ENCODE results near the gene SLC6A13.
"Not testable (repeated sequence)": the region's sequence is repeated elsewhere in the genome, so short reads cannot be mapped to it uniquely, and the experiment has no call there.

SLC6A13 gene

GRCh38 chr12:262817-263216 is at the start of gene SLC6A13:
TSS of gene SLC6A13 (minus strand) at chr12:262836. CDS start at chr12:260052, 2,784 bp downstream.
- H3K27me3 ChIP-seq (ENCODE audit: control insufficient read depth in 1 of 2, insufficient read depth in 2 of 2, low read length in 2 of 2) = peaks cover 26 to 28% of the 10 kb centered on the region in 2 donors
- no peaks in the 10 kb centered on the region for H3K9me3 ChIP-seq (ENCODE audit: control insufficient read depth in 2 of 2, low read length in 2 of 2)
- no peak within 1 kb of the TSS for H3K4me3 ChIP-seq (ENCODE audit: low read length in 2 of 2)

GRCh38 chr12:308511-308910 is 45.9 kb upstream of the SLC6A13 start:
- Histone ChIP-seq H3K27ac (ENCODE audit: low read length) (no peak overlapping the region), H3K9ac (ENCODE audit: low read length in 2 of 2) (no peak overlapping the region), H3K36me3 (ENCODE audit: control insufficient read depth in 2 of 2, insufficient read depth in 2 of 2, low read length in 2 of 2) (peaks cover 28 to 49% of the 10 kb centered on the region in 2 donors), H3K4me1 (ENCODE audit: control insufficient read depth, insufficient read depth, low read length) (no peaks in the 10 kb centered on the region), H3K4me3 (ENCODE audit: low read length in 2 of 2) (no peak overlapping the region), H3K9me3 (ENCODE audit: control insufficient read depth in 2 of 2, low read length in 2 of 2) (no peaks in the 10 kb centered on the region), H3K27me3 (ENCODE audit: control insufficient read depth in 1 of 2, insufficient read depth in 2 of 2, low read length in 2 of 2) (no peaks in the 10 kb centered on the region)

More at GRCh38 chr12:262817-263216, at the start of gene SLC6A13:
- Histone ChIP-seq H3K27ac (ENCODE audit: low read length) (no peak within 1 kb of the TSS), H3K9ac (ENCODE audit: low read length in 2 of 2) (no peak within 1 kb of the TSS), H3K36me3 (ENCODE audit: control insufficient read depth in 2 of 2, insufficient read depth in 2 of 2, low read length in 2 of 2) (no peaks in the 10 kb centered on the region), H3K4me1 (ENCODE audit: control insufficient read depth, insufficient read depth, low read length) (peaks cover under 1% of the 10 kb centered on the region)

- H3K4me3 ChIP-seq (ENCODE audit: low read length in 2 of 2) = no peak overlapping the region
- no peak overlapping the region for H3K27ac ChIP-seq (ENCODE audit: low read length)
- no peak overlapping the region for H3K9ac ChIP-seq (ENCODE audit: low read length in 2 of 2)
- H3K9me3 ChIP-seq (ENCODE audit: control insufficient read depth in 2 of 2, low read length in 2 of 2) = no peaks in the 10 kb centered on the region
- H3K27me3 ChIP-seq (ENCODE audit: control insufficient read depth in 1 of 2, insufficient read depth in 2 of 2, low read length in 2 of 2) = no peaks in the 10 kb centered on the region
- H3K4me1 ChIP-seq (ENCODE audit: control insufficient read depth, insufficient read depth, low read length) = no peaks in the 10 kb centered on the region
- peaks cover 30 to 54% of the 10 kb centered on the region in 2 donors for H3K36me3 ChIP-seq (ENCODE audit: control insufficient read depth in 2 of 2, insufficient read depth in 2 of 2, low read length in 2 of 2)
Measured at GRCh38 chr12:307406-307805, 44.8 kb upstream of the SLC6A13 start.

DNA sequence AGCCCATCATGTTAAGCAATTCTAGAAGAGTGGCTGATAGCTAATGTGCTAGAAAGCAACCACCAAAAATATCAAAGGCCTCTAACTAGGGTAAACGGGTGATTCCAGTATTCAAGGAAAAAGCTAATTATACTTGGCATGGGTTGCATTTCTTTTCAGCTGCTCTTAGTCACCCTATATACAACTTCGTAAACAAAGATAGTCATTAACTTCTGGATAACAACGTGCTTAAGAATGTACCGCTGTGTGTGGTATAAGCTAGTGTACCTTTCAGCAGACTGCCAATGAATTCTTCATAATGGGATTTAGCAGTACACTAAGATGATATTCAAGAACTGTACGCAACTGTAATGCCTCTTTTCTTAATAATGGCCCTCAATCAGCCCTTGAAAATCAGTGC is 42.2 kb upstream of the SLC6A13 start:
- H3K4me3 ChIP-seq (ENCODE audit: low read length in 2 of 2) = no peak overlapping the region
- H3K27me3 ChIP-seq (ENCODE audit: control insufficient read depth in 1 of 2, insufficient read depth in 2 of 2, low read length in 2 of 2) = no peaks in the 10 kb centered on the region
- peaks cover 18 to 44% of the 10 kb centered on the region in 2 donors for H3K36me3 ChIP-seq (ENCODE audit: control insufficient read depth in 2 of 2, insufficient read depth in 2 of 2, low read length in 2 of 2)
- H3K9ac ChIP-seq (ENCODE audit: low read length in 2 of 2) = no peak overlapping the region
- H3K4me1 ChIP-seq (ENCODE audit: control insufficient read depth, insufficient read depth, low read length) = no peaks in the 10 kb centered on the region
- no peak overlapping the region for H3K27ac ChIP-seq (ENCODE audit: low read length)
- H3K9me3 ChIP-seq (ENCODE audit: control insufficient read depth in 2 of 2, low read length in 2 of 2) = no peaks in the 10 kb centered on the region

- not testable (repeated sequence) for H3K27ac ChIP-seq (ENCODE audit: low read length); H3K9ac ChIP-seq (ENCODE audit: low read length in 2 of 2); H3K4me1 ChIP-seq (ENCODE audit: control insufficient read depth, insufficient read depth, low read length); H3K4me3 ChIP-seq (ENCODE audit: low read length in 2 of 2); H3K9me3 ChIP-seq (ENCODE audit: control insufficient read depth in 2 of 2, low read length in 2 of 2); H3K27me3 ChIP-seq (ENCODE audit: control insufficient read depth in 1 of 2, insufficient read depth in 2 of 2, low read length in 2 of 2)
- H3K36me3 ChIP-seq (ENCODE audit: control insufficient read depth in 2 of 2, insufficient read depth in 2 of 2, low read length in 2 of 2) = peaks cover 16 to 27% of the 10 kb centered on the region in 2 donors
Measured at GRCh38 chr12:302766-303165, 40.1 kb upstream of the SLC6A13 start.

- peaks cover 14 to 22% of the 10 kb centered on the region in 2 donors for H3K36me3 ChIP-seq (ENCODE audit: control insufficient read depth in 2 of 2, insufficient read depth in 2 of 2, low read length in 2 of 2)
- not testable (repeated sequence) for H3K9me3 ChIP-seq (ENCODE audit: control insufficient read depth in 2 of 2, low read length in 2 of 2); H3K27me3 ChIP-seq (ENCODE audit: control insufficient read depth in 1 of 2, insufficient read depth in 2 of 2, low read length in 2 of 2)
Measured at GRCh38 chr12:300166-300565, 37.5 kb upstream of the SLC6A13 start.

GRCh38 chr12:299511-299910 is 36.9 kb upstream of the SLC6A13 start:
- not testable (repeated sequence) for H3K27ac ChIP-seq (ENCODE audit: low read length); H3K9me3 ChIP-seq (ENCODE audit: control insufficient read depth in 2 of 2, low read length in 2 of 2); H3K27me3 ChIP-seq (ENCODE audit: control insufficient read depth in 1 of 2, insufficient read depth in 2 of 2, low read length in 2 of 2); H3K4me1 ChIP-seq (ENCODE audit: control insufficient read depth, insufficient read depth, low read length); H3K4me3 ChIP-seq (ENCODE audit: low read length in 2 of 2); H3K9ac ChIP-seq (ENCODE audit: low read length in 2 of 2)
- peaks cover 19 to 25% of the 10 kb centered on the region in 2 donors for H3K36me3 ChIP-seq (ENCODE audit: control insufficient read depth in 2 of 2, insufficient read depth in 2 of 2, low read length in 2 of 2)

More at GRCh38 chr12:300166-300565, 37.5 kb upstream of the SLC6A13 start:
- H3K4me1 ChIP-seq (ENCODE audit: control insufficient read depth, insufficient read depth, low read length); H3K27ac ChIP-seq (ENCODE audit: low read length); H3K4me3 ChIP-seq (ENCODE audit: low read length in 2 of 2); H3K9ac ChIP-seq (ENCODE audit: low read length in 2 of 2): not testable (repeated sequence)

DNA sequence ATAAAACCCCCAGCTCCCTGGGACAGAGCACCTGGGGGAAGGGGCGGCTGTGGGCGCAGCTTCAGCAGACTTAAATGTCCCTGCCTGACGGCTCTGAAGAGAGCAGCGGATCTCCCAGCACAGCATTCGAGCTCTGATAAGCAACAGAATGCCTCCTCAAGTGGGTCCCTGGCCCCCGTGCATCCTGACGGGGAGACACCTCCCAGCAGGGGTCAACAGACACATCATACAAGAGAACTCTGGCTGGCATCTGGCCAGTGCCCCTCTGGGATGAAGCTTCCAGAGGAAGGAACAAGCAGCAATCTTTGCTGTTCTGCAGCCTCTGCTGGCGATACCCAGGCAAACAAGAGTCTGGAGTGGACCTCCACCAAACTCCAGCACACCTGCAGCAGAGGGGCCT is 35.4 kb upstream of the SLC6A13 start:
- H3K27ac ChIP-seq (ENCODE audit: low read length); H3K9me3 ChIP-seq (ENCODE audit: control insufficient read depth in 2 of 2, low read length in 2 of 2); H3K9ac ChIP-seq (ENCODE audit: low read length in 2 of 2); H3K4me1 ChIP-seq (ENCODE audit: control insufficient read depth, insufficient read depth, low read length); H3K4me3 ChIP-seq (ENCODE audit: low read length in 2 of 2); H3K27me3 ChIP-seq (ENCODE audit: control insufficient read depth in 1 of 2, insufficient read depth in 2 of 2, low read length in 2 of 2): not testable (repeated sequence)
- H3K36me3 ChIP-seq (ENCODE audit: control insufficient read depth in 2 of 2, insufficient read depth in 2 of 2, low read length in 2 of 2) = peaks cover 19 to 26% of the 10 kb centered on the region in 2 donors

DNA sequence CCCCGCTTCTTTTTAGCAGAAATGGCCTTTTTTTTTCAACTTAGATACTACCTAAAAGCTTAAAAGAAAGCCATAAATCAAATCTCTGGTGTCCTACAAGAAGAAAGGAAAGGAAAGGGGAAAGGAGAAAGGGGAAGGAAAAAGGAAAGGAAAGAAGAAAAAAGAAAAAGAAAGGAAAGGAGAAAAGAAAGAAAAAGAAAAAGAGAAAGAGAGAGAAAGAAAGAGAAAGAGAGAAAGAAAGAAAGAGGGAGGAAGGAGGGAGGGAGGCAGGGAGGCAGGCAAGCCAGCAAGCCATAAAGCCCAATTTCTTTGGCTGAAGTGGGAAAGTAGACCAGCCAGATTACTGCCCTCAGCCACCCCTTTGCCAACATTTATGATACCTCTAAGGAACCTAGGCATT is 32.5 kb upstream of the SLC6A13 start:
- H3K4me1 ChIP-seq (ENCODE audit: control insufficient read depth, insufficient read depth, low read length) = no peaks in the 10 kb centered on the region
- H3K27me3 ChIP-seq (ENCODE audit: control insufficient read depth in 1 of 2, insufficient read depth in 2 of 2, low read length in 2 of 2) = no peaks in the 10 kb centered on the region
- peaks cover 34 to 36% of the 10 kb centered on the region in 2 donors for H3K36me3 ChIP-seq (ENCODE audit: control insufficient read depth in 2 of 2, insufficient read depth in 2 of 2, low read length in 2 of 2)
- no peak overlapping the region for H3K27ac ChIP-seq (ENCODE audit: low read length)
- H3K9ac ChIP-seq (ENCODE audit: low read length in 2 of 2) = no peak overlapping the region
- H3K9me3 ChIP-seq (ENCODE audit: control insufficient read depth in 2 of 2, low read length in 2 of 2) = no peaks in the 10 kb centered on the region
- H3K4me3 ChIP-seq (ENCODE audit: low read length in 2 of 2) = no peak overlapping the region

GRCh38 chr12:293199-293598 is 30.6 kb upstream of the SLC6A13 start:
- Histone ChIP-seq H3K4me3 (ENCODE audit: low read length in 2 of 2) (no peak overlapping the region), H3K9ac (ENCODE audit: low read length in 2 of 2) (no peak overlapping the region), H3K27ac (ENCODE audit: low read length) (no peak overlapping the region), H3K27me3 (ENCODE audit: control insufficient read depth in 1 of 2, insufficient read depth in 2 of 2, low read length in 2 of 2) (no peaks in the 10 kb centered on the region), H3K4me1 (ENCODE audit: control insufficient read depth, insufficient read depth, low read length) (no peaks in the 10 kb centered on the region), H3K36me3 (ENCODE audit: control insufficient read depth in 2 of 2, insufficient read depth in 2 of 2, low read length in 2 of 2) (peaks cover 34% of the 10 kb centered on the region in 2 donors), H3K9me3 (ENCODE audit: control insufficient read depth in 2 of 2, low read length in 2 of 2) (no peaks in the 10 kb centered on the region)

GRCh38 chr12:292186-292585 is 29.6 kb upstream of the SLC6A13 start:
- H3K9ac ChIP-seq (ENCODE audit: low read length in 2 of 2) = no peak overlapping the region
- no peak overlapping the region for H3K27ac ChIP-seq (ENCODE audit: low read length)
- no peak overlapping the region for H3K4me3 ChIP-seq (ENCODE audit: low read length in 2 of 2)
- peaks cover 34 to 35% of the 10 kb centered on the region in 2 donors for H3K36me3 ChIP-seq (ENCODE audit: control insufficient read depth in 2 of 2, insufficient read depth in 2 of 2, low read length in 2 of 2)
- no peaks in the 10 kb centered on the region for H3K9me3 ChIP-seq (ENCODE audit: control insufficient read depth in 2 of 2, low read length in 2 of 2)
- no peaks in the 10 kb centered on the region for H3K4me1 ChIP-seq (ENCODE audit: control insufficient read depth, insufficient read depth, low read length)
- no peaks in the 10 kb centered on the region for H3K27me3 ChIP-seq (ENCODE audit: control insufficient read depth in 1 of 2, insufficient read depth in 2 of 2, low read length in 2 of 2)
